DND-41 (cell line): ENCODE results near the gene PEF1.

ENCODE experiments used
- ATAC-seq: fragments of 200-7000 bp; cut with Tn5 transposase; 3 replicates; pipeline ENCODE4 v1.9.1; 2021; ENCODE audit warnings: low read depth; ENCODE audit not compliant: insufficient read depth
- DNase-seq: peaks from one replicate; pipeline ENCODE4 v3.0.0-alpha.2; 2020
- H2AFZ ChIP-seq: 2 replicates; pipeline ENCODE4 v1.6.0; 2012; ENCODE audit warnings: low read depth, low read length
- H3K27ac ChIP-seq: 2 replicates; pipeline ENCODE4 v1.5.1; 2012; ENCODE audit warnings: low read length, inconsistent platforms
- H3K27me3 ChIP-seq: fragments of 200-600 bp; sonication (generic); 2 replicates; pipeline ENCODE4 v1.6.0; 2012; ENCODE audit warnings: low read length, mild to moderate bottlenecking, inconsistent platforms; ENCODE audit not compliant: insufficient read depth, poor library complexity
- H3K36me3 ChIP-seq: 2 replicates; pipeline ENCODE4 v1.5.1; 2012; ENCODE audit warnings: low read length, inconsistent platforms; ENCODE audit not compliant: insufficient read depth
- H3K4me1 ChIP-seq: 2 replicates; pipeline ENCODE4 v1.5.1; 2012; ENCODE audit warnings: mild to moderate bottlenecking, low read length; ENCODE audit not compliant: insufficient read depth
- H3K4me2 ChIP-seq: 2 replicates; pipeline ENCODE4 v1.6.0; 2012; ENCODE audit warnings: mild to moderate bottlenecking, moderate library complexity, low read length, inconsistent platforms; ENCODE audit not compliant: insufficient read depth
- H3K4me3 ChIP-seq, 2 experiments: fragments of 200-600 bp in 1 of 2; shearing (Covaris generic) in 1 of 2; 2 replicates each; pipeline ENCODE4 v1.5.1; 2012 to 2016; ENCODE audit warnings: inconsistent platforms in 2 of 2, low read length in 2 of 2, mild to moderate bottlenecking in 2 of 2, low read depth in 1 of 2, moderate library complexity in 1 of 2
- H3K79me2 ChIP-seq: 2 replicates; pipeline ENCODE4 v1.6.0; 2012; ENCODE audit warnings: low read length, inconsistent platforms; ENCODE audit not compliant: insufficient read depth
- H3K9ac ChIP-seq: 2 replicates; pipeline ENCODE4 v1.6.0; 2012; ENCODE audit warnings: low read depth, mild to moderate bottlenecking, inconsistent platforms, low read length, moderate library complexity
- H3K9me3 ChIP-seq: 2 replicates; pipeline ENCODE4 v1.5.1; 2012; ENCODE audit warnings: low read length, moderate library complexity, mild to moderate bottlenecking, inconsistent platforms; ENCODE audit not compliant: insufficient read depth, severe bottlenecking
- H4K20me1 ChIP-seq: 2 replicates; pipeline ENCODE4 v1.6.0; 2012; ENCODE audit warnings: low read length; ENCODE audit not compliant: insufficient read depth
- EZH2 ChIP-seq: IDR thresholded peaks from 3 replicates; pipeline ENCODE4 v1.6.1; 2012; ENCODE audit warnings: borderline replicate concordance, low read depth, mild to moderate bottlenecking, moderate library complexity, low read length, inconsistent platforms; ENCODE audit not compliant: severe bottlenecking
- TF ChIP-seq, protein P1 (sequence below): IDR thresholded peaks from 2 replicates; pipeline ENCODE4 v1.5.1; 2012; ENCODE audit warnings: borderline replicate concordance, low read length, moderate library complexity, mild to moderate bottlenecking; ENCODE audit not compliant: poor library complexity, severe bottlenecking; ENCODE audit errors: extremely low read depth

The PEF1 gene

DNA sequence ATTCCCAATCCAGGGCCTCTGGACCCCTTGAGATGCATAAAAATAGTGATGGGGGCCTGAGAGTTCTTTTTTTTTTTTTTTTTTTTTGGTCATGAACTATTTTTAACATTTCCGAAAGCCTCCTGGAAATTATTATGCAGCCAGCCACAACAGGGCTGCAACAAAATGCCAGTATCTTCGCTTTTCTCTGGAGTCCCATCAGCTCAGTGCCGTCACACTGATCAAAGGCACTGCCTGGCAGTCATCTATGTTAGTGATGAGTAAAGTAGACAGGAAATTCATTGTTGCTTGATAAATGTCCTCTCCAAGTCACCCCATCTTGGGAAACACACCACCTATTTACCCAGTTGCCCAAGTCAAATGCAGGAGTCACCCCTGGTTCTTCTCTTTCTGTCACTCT, 15.2 kb upstream of the PEF1 start:
- Histone ChIP-seq H4K20me1 (no peaks in the 10 kb centered on the region), H3K79me2 (no peaks in the 10 kb centered on the region), H3K27ac (no peak overlapping the region), H3K9me3 (no peaks in the 10 kb centered on the region), H3K4me1 (no peaks in the 10 kb centered on the region), H3K36me3 (no peaks in the 10 kb centered on the region), H2AFZ (no peak overlapping the region), H3K9ac (no peak overlapping the region), H3K4me2 (no peak overlapping the region), H3K27me3 (no peaks in the 10 kb centered on the region), H3K4me3 (no peak overlapping the region)
- DNase-seq (no peak), ATAC-seq (no peak)
- TF ChIP-seq EZH2: no peak
- TF ChIP-seq, protein P1, sequence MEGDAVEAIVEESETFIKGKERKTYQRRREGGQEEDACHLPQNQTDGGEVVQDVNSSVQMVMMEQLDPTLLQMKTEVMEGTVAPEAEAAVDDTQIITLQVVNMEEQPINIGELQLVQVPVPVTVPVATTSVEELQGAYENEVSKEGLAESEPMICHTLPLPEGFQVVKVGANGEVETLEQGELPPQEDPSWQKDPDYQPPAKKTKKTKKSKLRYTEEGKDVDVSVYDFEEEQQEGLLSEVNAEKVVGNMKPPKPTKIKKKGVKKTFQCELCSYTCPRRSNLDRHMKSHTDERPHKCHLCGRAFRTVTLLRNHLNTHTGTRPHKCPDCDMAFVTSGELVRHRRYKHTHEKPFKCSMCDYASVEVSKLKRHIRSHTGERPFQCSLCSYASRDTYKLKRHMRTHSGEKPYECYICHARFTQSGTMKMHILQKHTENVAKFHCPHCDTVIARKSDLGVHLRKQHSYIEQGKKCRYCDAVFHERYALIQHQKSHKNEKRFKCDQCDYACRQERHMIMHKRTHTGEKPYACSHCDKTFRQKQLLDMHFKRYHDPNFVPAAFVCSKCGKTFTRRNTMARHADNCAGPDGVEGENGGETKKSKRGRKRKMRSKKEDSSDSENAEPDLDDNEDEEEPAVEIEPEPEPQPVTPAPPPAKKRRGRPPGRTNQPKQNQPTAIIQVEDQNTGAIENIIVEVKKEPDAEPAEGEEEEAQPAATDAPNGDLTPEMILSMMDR: no peak

DNA sequence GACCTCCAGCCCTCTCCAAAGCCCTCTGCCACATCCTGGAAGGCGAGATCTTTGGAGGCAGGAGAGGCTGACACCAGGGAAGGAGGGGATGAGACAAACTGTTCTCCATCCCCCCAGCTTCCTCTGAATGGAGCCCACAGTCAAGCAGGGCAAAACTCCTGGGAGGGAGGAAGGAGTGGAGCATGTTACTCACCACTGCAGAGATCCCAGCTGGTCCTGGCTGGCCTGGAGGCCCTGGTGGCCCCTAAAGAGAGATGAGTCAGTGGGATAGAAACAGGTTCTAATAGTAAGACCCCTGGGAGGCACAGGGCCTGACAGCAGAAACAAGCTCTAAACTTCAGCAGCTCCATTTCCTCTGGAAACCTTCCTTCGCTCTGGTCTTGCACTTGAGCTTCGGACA, 14.0 kb upstream of the PEF1 start:
- Histone ChIP-seq H3K27ac (no peak overlapping the region), H3K27me3 (no peaks in the 10 kb centered on the region), H3K9ac (no peak overlapping the region), H3K4me3 (no peak overlapping the region), H4K20me1 (peaks cover 3% of the 10 kb centered on the region; the same call in 1 of the 2 replicates), H3K4me2 (no peak overlapping the region), H3K79me2 (no peaks in the 10 kb centered on the region), H2AFZ (no peak overlapping the region), H3K4me1 (no peaks in the 10 kb centered on the region), H3K9me3 (no peaks in the 10 kb centered on the region), H3K36me3 (no peaks in the 10 kb centered on the region)
- no peak for ATAC-seq
- no peak for TF ChIP-seq EZH2
- TF ChIP-seq, protein P1: no peak
- DNase-seq: no peak

DNA sequence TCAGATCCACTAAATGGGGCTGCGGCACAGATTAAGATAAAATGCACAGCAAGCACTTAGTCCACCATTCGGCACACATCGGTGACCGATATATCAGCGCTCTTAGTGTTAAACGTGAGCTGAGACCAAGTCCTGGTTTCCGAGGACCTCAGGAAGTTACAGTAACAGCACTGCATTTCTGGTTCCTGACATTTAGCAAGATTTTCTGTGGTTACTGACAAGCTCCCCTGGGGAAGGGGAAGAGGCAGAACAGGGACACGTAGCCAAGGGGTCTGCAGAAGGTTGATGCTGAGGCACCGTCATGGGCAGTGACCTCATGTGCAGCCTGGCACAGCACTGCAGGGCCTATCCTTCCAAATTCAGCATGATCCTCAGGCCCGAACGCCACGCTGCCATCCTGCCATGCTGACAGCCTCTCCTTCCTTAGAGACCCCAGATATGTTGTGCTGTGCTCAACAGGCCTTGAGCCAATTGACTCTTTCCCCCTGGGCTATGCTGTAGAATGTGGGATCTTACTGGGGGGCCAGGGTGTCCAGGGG, 13.4 kb upstream of the PEF1 start:
- Histone ChIP-seq H2AFZ (no peak overlapping the region), H3K4me1 (no peaks in the 10 kb centered on the region), H3K27me3 (peaks cover 3% of the 10 kb centered on the region), H3K79me2 (no peaks in the 10 kb centered on the region), H4K20me1 (peaks cover 3% of the 10 kb centered on the region; the same call in 1 of the 2 replicates), H3K9ac (no peak overlapping the region), H3K36me3 (no peaks in the 10 kb centered on the region), H3K27ac (no peak overlapping the region), H3K4me3 (no peak overlapping the region), H3K9me3 (no peaks in the 10 kb centered on the region), H3K4me2 (no peak overlapping the region)
- no peak for DNase-seq
- TF ChIP-seq EZH2: no peak
- ATAC-seq: no peak

DNA sequence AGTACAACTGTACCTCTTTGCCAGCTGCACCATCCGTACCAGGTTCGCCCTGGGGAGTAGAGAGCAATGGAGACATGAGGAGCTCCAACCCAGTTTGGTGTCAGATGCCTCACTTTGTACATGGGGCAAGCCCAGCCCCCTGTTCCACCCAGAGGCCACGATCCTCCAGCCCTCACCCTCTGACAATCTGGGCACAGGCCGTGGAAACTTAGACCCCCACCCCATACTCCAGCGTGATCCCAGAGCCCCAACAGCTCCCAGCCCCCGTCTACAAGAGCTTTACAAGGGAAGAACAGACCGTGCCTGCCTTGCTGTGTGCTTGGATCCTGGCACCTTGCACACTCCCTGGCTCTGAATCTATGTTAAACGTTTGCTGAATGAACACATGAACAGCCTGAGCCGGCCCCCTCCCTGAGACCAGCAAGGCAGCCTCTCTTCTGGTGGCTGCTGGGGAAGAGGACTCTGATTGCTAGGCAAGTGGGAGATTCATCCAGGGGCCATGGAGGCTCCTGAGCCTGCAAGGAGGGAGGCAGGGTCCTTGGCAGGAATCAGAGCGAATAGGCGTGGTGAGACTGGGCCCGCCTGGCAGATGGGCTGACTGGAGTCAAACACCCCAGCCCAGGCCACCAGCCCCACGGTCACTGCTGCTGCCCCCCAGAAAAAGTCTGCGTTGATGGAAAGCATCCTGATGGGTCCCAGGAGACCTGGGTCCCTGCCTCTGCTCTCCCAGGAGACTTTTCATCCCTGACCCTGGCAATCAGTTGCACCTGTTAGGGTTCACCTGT, 12.5 kb upstream of the PEF1 start:
- Histone ChIP-seq H3K9ac (no peak overlapping the region), H3K79me2 (no peaks in the 10 kb centered on the region), H3K4me3 (no peak overlapping the region), H3K36me3 (no peaks in the 10 kb centered on the region), H3K27ac (no peak overlapping the region), H4K20me1 (peaks cover 3% of the 10 kb centered on the region; the same call in 1 of the 2 replicates), H3K9me3 (no peaks in the 10 kb centered on the region), H3K4me1 (no peaks in the 10 kb centered on the region), H3K4me2 (no peak overlapping the region), H3K27me3 (peaks cover 3% of the 10 kb centered on the region), H2AFZ (no peak overlapping the region)
- ATAC-seq (no peak), DNase-seq (no peak)
- no peak for TF ChIP-seq EZH2
- TF ChIP-seq, protein P1: no peak
